H9 (cell line): ENCODE data around the gene AKNA. TPM values are rescaled to one million over a fixed set of nuclear protein-coding genes. Genes with fewer than 3 reads are reported as not detected.

ENCODE experiments used
- DNase-seq: peaks from one replicate; pipeline ENCODE4 v3.0.0-alpha.2; 2017
- H2AFZ ChIP-seq: one replicate; pipeline ENCODE4 v1.6.1; 2013; ENCODE audit warnings: mild to moderate bottlenecking, low read length, control low read depth, moderate library complexity
- H2AK5ac ChIP-seq: 2 replicates; pipeline ENCODE4 v1.6.1; 2013; ENCODE audit warnings: low read length, control low read depth, mixed read lengths; ENCODE audit not compliant: insufficient read length
- H2BK120ac ChIP-seq: one replicate; pipeline ENCODE4 v1.6.1; 2013; ENCODE audit warnings: low read depth, mild to moderate bottlenecking, low read length, control low read depth, inconsistent platforms; ENCODE audit not compliant: poor library complexity, severe bottlenecking
- H2BK12ac ChIP-seq: 2 replicates; pipeline ENCODE4 v1.6.1; 2013; ENCODE audit warnings: low read length, control low read depth, mixed read lengths, low read depth; ENCODE audit not compliant: insufficient read length
- H2BK15ac ChIP-seq: 2 replicates; pipeline ENCODE4 v1.6.1; 2013; ENCODE audit warnings: low read depth, low read length, control low read depth
- H2BK20ac ChIP-seq: one replicate; pipeline ENCODE4 v1.6.1; 2013; ENCODE audit warnings: low read depth, mild to moderate bottlenecking, low read length, control low read depth, inconsistent platforms; ENCODE audit not compliant: poor library complexity, severe bottlenecking
- H2BK5ac ChIP-seq: 2 replicates; pipeline ENCODE4 v1.6.1; 2013; ENCODE audit warnings: low read length, control low read depth, mixed read lengths; ENCODE audit not compliant: insufficient read length
- H3K14ac ChIP-seq: 2 replicates; pipeline ENCODE4 v1.6.1; 2013; ENCODE audit warnings: low read length, control low read depth; ENCODE audit not compliant: insufficient read depth
- H3K18ac ChIP-seq: 2 replicates; pipeline ENCODE4 v1.6.1; 2013; ENCODE audit warnings: low read depth, mild to moderate bottlenecking, mixed read lengths, low read length, control low read depth; ENCODE audit not compliant: insufficient read length
- H3K23ac ChIP-seq: 2 replicates; pipeline ENCODE4 v1.6.1; 2013; ENCODE audit warnings: low read length, control low read depth, mixed read lengths, low read depth; ENCODE audit not compliant: insufficient read length
- H3K23me2 ChIP-seq: 2 replicates; pipeline ENCODE4 v1.6.1; 2013; ENCODE audit warnings: low read depth, mild to moderate bottlenecking, mixed read lengths, low read length, control low read depth; ENCODE audit not compliant: insufficient read length, poor library complexity, severe bottlenecking
- H3K27ac ChIP-seq: 2 replicates; pipeline ENCODE4 v1.5.1; 2013; ENCODE audit warnings: low read length, control low read depth, mixed read lengths, low read depth; ENCODE audit not compliant: insufficient read length
- H3K27me3 ChIP-seq: 2 replicates; pipeline ENCODE4 v1.6.1; 2013; ENCODE audit warnings: low read length, control low read depth, inconsistent platforms; ENCODE audit not compliant: insufficient read depth
- H3K4ac ChIP-seq: 2 replicates; pipeline ENCODE4 v1.6.1; 2013; ENCODE audit warnings: low read depth, mild to moderate bottlenecking, control low read depth, inconsistent platforms, low read length, moderate library complexity
- H3K4me1 ChIP-seq: 2 replicates; pipeline ENCODE4 v1.6.1; 2013; ENCODE audit warnings: low read length, control low read depth, inconsistent platforms; ENCODE audit not compliant: insufficient read depth
- H3K4me2 ChIP-seq: 2 replicates; pipeline ENCODE4 v1.6.1; 2013; ENCODE audit warnings: low read length, control low read depth, mixed read lengths; ENCODE audit not compliant: insufficient read length, insufficient read depth
- H3K56ac ChIP-seq: 2 replicates; pipeline ENCODE4 v1.6.1; 2013; ENCODE audit warnings: low read depth, mild to moderate bottlenecking, mixed read lengths, low read length, control low read depth; ENCODE audit not compliant: insufficient read length
- H3K79me1 ChIP-seq: 2 replicates; pipeline ENCODE4 v1.6.1; 2013; ENCODE audit warnings: low read depth, mild to moderate bottlenecking, moderate library complexity, low read length, control low read depth, inconsistent platforms; ENCODE audit not compliant: insufficient read depth, poor library complexity, severe bottlenecking
- H3K79me2 ChIP-seq: 2 replicates; pipeline ENCODE4 v1.6.1; 2013; ENCODE audit warnings: low read length, control low read depth, inconsistent platforms; ENCODE audit not compliant: insufficient read depth
- H3K9ac ChIP-seq: 2 replicates; pipeline ENCODE4 v1.6.1; 2013; ENCODE audit warnings: low read length, control low read depth, mixed read lengths; ENCODE audit not compliant: insufficient read length; ENCODE audit errors: extremely low read depth
- H3K9me3 ChIP-seq: one replicate; pipeline ENCODE4 v1.6.1; 2013; ENCODE audit warnings: low read depth, low read length, inconsistent platforms; ENCODE audit not compliant: control insufficient read depth
- H3T11ph ChIP-seq: one replicate; pipeline ENCODE4 v1.6.1; 2013; ENCODE audit warnings: mild to moderate bottlenecking, low read length, control low read depth, inconsistent platforms
- H4K20me1 ChIP-seq: one replicate; pipeline ENCODE4 v1.6.1; 2013; ENCODE audit not compliant: control insufficient read depth, insufficient read length, insufficient read depth
- H4K5ac ChIP-seq: 2 replicates; pipeline ENCODE4 v1.6.1; 2013; ENCODE audit warnings: low read depth, mild to moderate bottlenecking, mixed read lengths, low read length, control low read depth; ENCODE audit not compliant: insufficient read length
- H4K8ac ChIP-seq: replicated peaks from 2 replicates; pipeline ENCODE4 v1.6.1; 2013; ENCODE audit warnings: low read length, control low read depth, mixed read lengths, low read depth; ENCODE audit not compliant: insufficient read length
- H4K91ac ChIP-seq: 2 replicates; pipeline ENCODE4 v1.6.1; 2013; ENCODE audit warnings: low read depth, mild to moderate bottlenecking, moderate library complexity, mixed read lengths, low read length, control low read depth; ENCODE audit not compliant: insufficient read length
- H3K27ac Mint-ChIP-seq, 3 experiments: 2 replicates in 2 of 3; 3 replicates in 1 of 3; pipeline ENCODE4 v1.8.0; 2020 to 2021; ENCODE audit warnings: mixed read lengths in 3 of 3, mild to moderate bottlenecking in 1 of 3, moderate library complexity in 1 of 3
- H3K27me3 Mint-ChIP-seq: 2 replicates; pipeline ENCODE4 v1.8.0; 2021; ENCODE audit warnings: low read depth, mild to moderate bottlenecking, moderate library complexity, mixed read lengths
- H3K36me3 Mint-ChIP-seq, 3 experiments: 2 replicates in 2 of 3; 3 replicates in 1 of 3; pipeline ENCODE4 v1.8.0; 2020 to 2021; ENCODE audit warnings: low read depth in 3 of 3, mixed read lengths in 3 of 3; ENCODE audit not compliant: insufficient read depth in 1 of 3
- H3K4me1 Mint-ChIP-seq, 2 experiments: 2 replicates each; pipeline ENCODE4 v1.8.0; 2020; ENCODE audit warnings: mixed read lengths in 2 of 2
- H3K4me3 Mint-ChIP-seq, 2 experiments: 2 replicates in 1 of 2; 3 replicates in 1 of 2; pipeline ENCODE4 v1.8.0; 2020 to 2021; ENCODE audit warnings: mild to moderate bottlenecking in 2 of 2, mixed read lengths in 2 of 2, moderate library complexity in 1 of 2
- H3K9me3 Mint-ChIP-seq, 2 experiments: 2 replicates in 1 of 2; 3 replicates in 1 of 2; pipeline ENCODE4 v1.8.0; 2020; ENCODE audit warnings: mild to moderate bottlenecking in 2 of 2, mixed read lengths in 2 of 2, moderate library complexity in 1 of 2
- CTCF ChIP-seq: fragments of 200-600 bp; sonication (generic); conservative IDR thresholded peaks from 3 replicates; pipeline ENCODE4 v1.8.0; 2021; ENCODE audit warnings: antibody characterized with exemption, mild to moderate bottlenecking
- WGBS: extraction: QIAGEN DNeasy Blood & Tissue Kit; methylation state at CpG from one replicate; pipeline ENCODE4 v1.1.7; 2013; ENCODE audit warnings: missing lambda C conversion rate, low lambda C conversion rate, mixed read lengths; ENCODE audit not compliant: insufficient read length; ENCODE audit errors: extremely low coverage; 5-methylcytosine and 5-hydroxymethylcytosine counted together
- total RNA-seq: library from RNA; stranded (reverse); gene quantifications from 2 replicates; pipeline ENCODE4 v1.2.1, GENCODE V29; 2021

Gene AKNA
- total RNA-seq, 1 experiment from 2014 or later: 19.7 TPM

- H3K79me2 ChIP-seq: no peaks in the 10 kb centered on the region
- H3K56ac ChIP-seq: no peak overlapping the region
- no peaks in the 10 kb centered on the region for H3K27me3 ChIP-seq
- no peak overlapping the region for H3K4me2 ChIP-seq
- no peak overlapping the region for H3K14ac ChIP-seq
- Mint-ChIP-seq H3K9me3 (no peaks in the 10 kb centered on the region; a peak in 1 of 5 replicates), H3K27ac (no peak overlapping the region), H3K4me1 (0 out of 4 replicates have a peak, but pooled peaks cover 0 to 2% of the 10 kb centered on the region in 2 experiments), H3K36me3 (peaks cover 39 to 63% (median 54%) of the 10 kb centered on the region in 3 experiments), H3K4me3 (no peak overlapping the region), H3K27me3 (peaks cover 2% of the 10 kb centered on the region)
- no CpG with 5 or more reads among the region's 2 CpGs for WGBS
- H4K20me1 ChIP-seq: no peaks in the 10 kb centered on the region
- no peak overlapping the region for H2BK120ac ChIP-seq
- no peak overlapping the region for H3K18ac ChIP-seq
- no peaks in the 10 kb centered on the region for H3K79me1 ChIP-seq
- H3K9me3 ChIP-seq: no peaks in the 10 kb centered on the region
- no peak overlapping the region for H2AFZ ChIP-seq
- no peak for TF ChIP-seq CTCF
- DNase-seq: no peak
- no peak overlapping the region for H3K4ac ChIP-seq
- H3T11ph ChIP-seq: no peak overlapping the region
- no peak overlapping the region for H4K5ac ChIP-seq
- H4K8ac ChIP-seq: no peak overlapping the region
- no peak overlapping the region for H4K91ac ChIP-seq
- H2BK12ac ChIP-seq: no peak overlapping the region
- no peak overlapping the region for H2BK15ac ChIP-seq
- H3K4me1 ChIP-seq: no peaks in the 10 kb centered on the region
- H2AK5ac ChIP-seq: no peak overlapping the region
- no peak overlapping the region for H3K27ac ChIP-seq
- no peak overlapping the region for H2BK5ac ChIP-seq
- no peak overlapping the region for H3K9ac ChIP-seq
- no peak overlapping the region for H3K23ac ChIP-seq
- no peak overlapping the region for H2BK20ac ChIP-seq
- H3K23me2 ChIP-seq: no peaks in the 10 kb centered on the region
Observed at GRCh38 chr9:114338187-114338586, 49.6 kb downstream of the AKNA start.
